AG10803 (cell line): ENCODE data around the gene ADCY5.

Experiments used
- DNase-seq: peaks from one replicate; pipeline ENCODE4 v3.0.0; 2010; ENCODE audit warnings: low read depth
- H3K4me3 ChIP-seq: 2 replicates; pipeline ENCODE4 v1.5.1; 2011; ENCODE audit warnings: mild to moderate bottlenecking, low read length, control low read depth
- CTCF ChIP-seq: conservative IDR thresholded peaks from 2 replicates; pipeline ENCODE4 v1.5.1; 2011; ENCODE audit warnings: mild to moderate bottlenecking, low read length, control low read depth, inconsistent platforms

Gene ADCY5

GRCh38 chr3:123323781-123324180 lies 125.1 kb downstream of the ADCY5 start:
- no peak for DNase-seq
- TF ChIP-seq CTCF = no peak
- H3K4me3 ChIP-seq = no peak overlapping the region

- no peak for DNase-seq
- no peak for TF ChIP-seq CTCF
- no peak overlapping the region for H3K4me3 ChIP-seq
Observed at GRCh38 chr3:123322866-123323265, 126.0 kb downstream of the ADCY5 start.

DNA sequence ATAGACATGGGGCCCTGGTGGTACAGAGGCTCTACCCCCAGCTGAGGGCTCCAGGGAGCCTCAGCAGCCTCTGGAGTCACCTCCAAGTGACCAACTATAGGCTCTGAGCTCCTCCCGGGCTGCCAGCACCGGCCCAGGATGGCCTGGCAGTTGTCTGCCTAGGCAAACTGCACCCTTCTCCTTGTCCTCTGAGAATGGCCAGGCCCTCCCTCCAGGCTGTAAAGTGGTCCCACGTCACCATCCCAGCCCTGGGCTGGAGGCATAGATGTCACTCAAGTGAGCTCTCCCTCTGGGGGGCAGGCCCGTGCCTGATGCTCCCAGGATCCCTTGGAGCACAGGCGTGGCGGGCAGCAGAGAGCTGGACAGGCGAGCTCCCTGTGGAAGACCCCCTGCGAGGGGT lies 127.1 kb downstream of the ADCY5 start:
- DNase-seq = no peak
- TF ChIP-seq CTCF = no peak

DNA sequence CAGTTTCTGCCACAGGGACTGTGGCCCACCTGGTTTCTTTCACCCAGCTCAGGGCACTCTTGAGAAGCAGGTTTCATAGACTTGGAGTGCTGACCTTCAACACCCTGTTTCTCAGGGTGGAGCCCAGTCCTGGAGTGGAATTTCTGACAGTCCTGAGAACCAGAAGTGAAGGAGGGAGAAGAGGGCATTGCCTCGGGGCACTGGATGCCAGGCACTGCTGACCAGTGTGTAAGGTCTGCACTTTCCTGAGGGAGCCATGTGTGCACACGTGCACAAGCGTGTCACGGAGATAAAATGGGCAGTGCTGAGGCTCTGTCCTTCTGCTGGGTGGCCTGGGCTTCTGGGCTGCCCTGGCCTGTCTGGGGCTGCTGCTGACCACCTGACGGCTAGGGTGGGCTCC lies 128.7 kb downstream of the ADCY5 start:
- no peak overlapping the region for H3K4me3 ChIP-seq
- DNase-seq = no peak
- TF ChIP-seq CTCF = no peak

More for the DNA sequence above, 127.1 kb downstream of the ADCY5 start:
- H3K4me3 ChIP-seq = no peak overlapping the region

- no peak overlapping the region for H3K4me3 ChIP-seq
- TF ChIP-seq CTCF = no peak
- DNase-seq = no peak
Observed at GRCh38 chr3:123319760-123320159, 129.1 kb downstream of the ADCY5 start.

GRCh38 chr3:123318374-123318773 lies 130.5 kb downstream of the ADCY5 start:
- no peak overlapping the region for H3K4me3 ChIP-seq
- TF ChIP-seq CTCF = no peak
- DNase-seq = no peak

- no peak for DNase-seq
- H3K4me3 ChIP-seq = no peak overlapping the region
- TF ChIP-seq CTCF = no peak
Observed at GRCh38 chr3:123317716-123318115, 131.2 kb downstream of the ADCY5 start.
